LHCN-M2 (cell line): ENCODE measurements around the gene STEAP4. TPM values are rescaled to one million over a fixed set of nuclear protein-coding genes. Genes with fewer than 3 reads are reported as not detected.

Source experiments
- total RNA-seq: library from RNA; depleted of rRNA; stranded (reverse); fragments of >200 nt; gene quantifications from 2 replicates; pipeline ENCODE4 v1.2.3, GENCODE V29; 2014; rRNA removed

STEAP4 gene
- total RNA-seq, 1 experiment from 2014 or later: 0.11 TPM

Other genes starting within 250 kb of the STEAP4 start
- 70.1 and 87.6 TPM in 2 replicates for gene SRI, start 86.9 kb downstream of the STEAP4 start, total RNA-seq